ENCODE measurements around the gene IGFBP1.

- TF ChIP-seq CTCF (IDR thresholded peaks at IDR 0.05) (peak; percentile 63 to 91 (median 84)), POLR2AphosphoS5 (IDR thresholded peaks at IDR 0.05) (peak; percentile 31), POLR2A (IDR thresholded peaks at IDR 0.05) (no peak)
Observed at GRCh38 chr7:45923290-45923689, 35.0 kb downstream of the IGFBP1 start.

Measured in prostate gland (tissue), 2 donors.